Colonic mucosa (tissue), 4 donors: ENCODE measurements around the gene CFAP97D2. TPM values are rescaled to one million over a fixed set of nuclear protein-coding genes. Genes with fewer than 3 reads are reported as not detected.
A peak's percentile ranks its signal among the peaks of the same experiment; 100 is the strongest.

Experiments
- DNase-seq: peaks from one replicate; pipeline ENCODE4 v3.0.0-alpha.2; 2020
- H3K27ac ChIP-seq: fragments of 200-600 bp; one replicate; pipeline ENCODE4 v1.8.0; 2021
- H3K27me3 ChIP-seq: fragments of 200-600 bp; one replicate; pipeline ENCODE4 v1.8.0; 2021
- H3K36me3 ChIP-seq: fragments of 200-600 bp; one replicate; pipeline ENCODE4 v1.8.0; 2021
- H3K4me1 ChIP-seq: fragments of 200-600 bp; one replicate; pipeline ENCODE4 v1.8.0; 2021; ENCODE audit warnings: mild to moderate bottlenecking
- H3K4me3 ChIP-seq: fragments of 200-600 bp; one replicate; pipeline ENCODE4 v1.8.0; 2021
- H3K9ac ChIP-seq, 2 donors: one replicate each; pipeline ENCODE4 v1.7.0; 2013; ENCODE audit warnings: control low read depth in 2 of 2, low read depth in 2 of 2, low read length in 2 of 2
- H3K9me3 ChIP-seq: fragments of 200-600 bp; one replicate; pipeline ENCODE4 v1.8.0; 2021
- CTCF ChIP-seq: fragments of 200-600 bp; IDR thresholded peaks from one replicate; pipeline ENCODE4 v1.8.0; 2022; ENCODE audit warnings: antibody characterized with exemption, mild to moderate bottlenecking
- intact Hi-C: fragments of 100-400 bp; cut with DNase I; formaldehyde crosslinking; loops from one replicate; pipeline ENCODE4 v1.14.1; 2022
- total RNA-seq, 2 donors: library from RNA; stranded (reverse); fragmentation: NEBNext Ultra II Directional in 1 of 2; extraction: Animal tissue kit (Norgen Biotek cat#: 25700) in 1 of 2; gene quantifications; one replicate each; pipeline ENCODE4 v1.2.1, GENCODE V29; 2021
- donor health status: healthy.
- donor health status: DM: no; HTN: no; CAD: no.
- donor health status: DM: no; HTN: no; CAD: no.

The CFAP97D2 gene
- total RNA-seq, 2 donors from 2014 or later: not detected

GRCh38 chr13:114142640-114143490, 36.2 kb upstream of the CFAP97D2 start:
- H3K4me3 ChIP-seq: no peak overlapping the region
- DNase-seq: peak; percentile 69
- intact Hi-C loops: no loop called here
- H3K4me1 ChIP-seq: peaks cover 11% of the 10 kb centered on the region
- H3K27ac ChIP-seq: peak overlapping the region; percentile 57
- no peak for TF ChIP-seq CTCF
- peak overlapping the region in 1 of 2 donors; percentile 19 for H3K9ac ChIP-seq
- H3K36me3 ChIP-seq: no peaks in the 10 kb centered on the region
- no peaks in the 10 kb centered on the region for H3K9me3 ChIP-seq
- no peaks in the 10 kb centered on the region for H3K27me3 ChIP-seq

DNA sequence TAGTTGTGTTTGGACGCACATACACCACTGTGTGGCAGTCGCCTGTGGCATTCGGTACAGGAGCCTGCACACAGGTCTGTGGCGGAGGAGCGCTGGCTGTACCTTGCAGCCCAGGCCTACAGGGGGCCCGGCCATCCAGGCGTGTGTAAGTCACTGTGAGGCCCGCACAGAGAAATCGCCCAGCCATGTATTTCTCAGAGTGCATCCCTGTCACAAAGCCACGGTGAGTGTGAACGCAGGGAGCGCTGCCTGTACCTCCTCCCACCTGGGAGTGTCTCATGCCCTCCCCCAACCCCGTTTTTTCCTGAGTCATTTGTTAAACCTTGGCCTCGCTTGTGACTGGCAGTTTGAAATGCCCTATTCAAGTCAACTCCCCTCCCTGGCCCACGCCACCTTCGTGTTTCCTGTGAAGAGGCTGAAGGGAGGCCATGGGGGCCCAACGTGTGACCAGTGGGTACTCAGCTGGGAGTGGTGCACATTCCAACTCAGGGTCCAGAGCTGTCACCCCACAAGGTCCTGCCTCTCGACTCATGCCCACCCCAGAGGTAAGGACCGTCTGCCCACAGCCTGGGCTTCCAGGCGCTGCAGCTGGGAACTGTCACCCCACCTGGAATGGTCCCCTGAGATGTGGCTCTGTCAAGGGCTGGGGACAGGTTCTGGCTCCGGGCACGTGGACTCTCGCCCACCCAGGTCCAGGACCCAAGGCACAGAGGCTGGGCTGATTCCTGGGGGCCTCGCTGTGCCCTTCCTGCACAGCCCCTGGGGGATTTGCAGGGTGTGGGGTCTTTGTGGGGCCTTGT, 35.1 kb upstream of the CFAP97D2 start:
- H3K27me3 ChIP-seq: no peaks in the 10 kb centered on the region
- peaks cover 11% of the 10 kb centered on the region for H3K4me1 ChIP-seq
- peak overlapping the region in 1 of 2 donors; percentile 40 for H3K9ac ChIP-seq
- H3K36me3 ChIP-seq: no peaks in the 10 kb centered on the region
- intact Hi-C loops: no loop called here
- H3K4me3 ChIP-seq: no peak overlapping the region
- no peaks in the 10 kb centered on the region for H3K9me3 ChIP-seq
- no peak for TF ChIP-seq CTCF
- no peak for DNase-seq
- H3K27ac ChIP-seq: peak overlapping the region; percentile 57

DNA sequence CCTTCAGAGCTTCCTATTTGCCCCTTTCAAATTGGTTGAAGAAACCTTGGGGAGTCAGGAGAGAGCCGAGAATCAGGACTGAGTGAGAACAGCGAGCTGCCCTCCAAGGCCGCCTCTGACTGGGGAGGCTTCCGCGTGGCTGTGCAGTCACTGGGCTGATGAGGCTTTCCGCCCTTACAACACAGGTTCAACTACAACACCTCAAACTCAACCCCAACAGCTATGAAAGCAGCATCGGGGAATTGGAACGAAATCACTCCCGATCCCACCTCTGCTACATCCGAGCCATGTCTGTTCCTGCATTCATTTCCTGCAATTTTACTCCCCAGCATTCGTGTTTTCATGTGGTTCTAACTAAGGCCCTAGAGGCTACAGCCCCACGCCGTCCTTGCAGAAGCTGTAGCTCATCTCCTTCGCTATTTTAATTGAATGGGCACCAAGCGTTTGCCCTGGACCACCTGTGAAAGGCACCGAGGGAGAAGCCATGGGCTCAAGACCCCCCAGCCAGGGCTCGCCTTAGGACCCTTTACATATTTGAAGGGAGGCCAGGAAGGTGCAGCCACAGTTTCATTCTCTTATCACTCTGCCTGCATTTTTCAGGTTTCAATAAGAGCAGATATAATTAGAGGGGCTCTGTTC, 34.3 kb upstream of the CFAP97D2 start:
- DNase-seq: no peak
- no peak overlapping the region for H3K9ac ChIP-seq
- H3K9me3 ChIP-seq: no peaks in the 10 kb centered on the region
- H3K4me1 ChIP-seq: peaks cover 11% of the 10 kb centered on the region
- intact Hi-C loops: no loop called here
- no peak for TF ChIP-seq CTCF
- H3K36me3 ChIP-seq: no peaks in the 10 kb centered on the region
- no peak overlapping the region for H3K4me3 ChIP-seq
- no peaks in the 10 kb centered on the region for H3K27me3 ChIP-seq
- H3K27ac ChIP-seq: no peak overlapping the region

DNA sequence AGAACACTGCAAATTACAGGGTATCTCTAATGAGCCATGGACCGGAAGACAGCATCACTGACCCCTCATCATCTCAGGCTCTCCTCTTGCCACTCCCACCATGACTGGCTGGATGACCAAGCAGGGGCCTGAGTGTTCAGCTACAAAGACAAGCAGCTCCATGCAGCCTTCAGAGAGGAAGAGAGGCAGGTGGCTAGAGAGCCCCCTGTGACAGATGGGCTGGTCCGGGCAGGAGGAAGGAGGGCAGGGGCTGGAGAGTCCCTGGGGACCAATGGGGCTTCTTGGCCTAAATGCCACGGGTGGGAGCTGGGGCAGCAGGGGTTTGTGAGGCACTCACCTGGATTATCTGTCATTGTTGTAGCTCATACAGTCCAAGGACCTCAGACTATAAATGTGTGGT, 33.8 kb upstream of the CFAP97D2 start:
- Histone ChIP-seq H3K4me3 (no peak overlapping the region), H3K4me1 (peaks cover 11% of the 10 kb centered on the region), H3K27ac (no peak overlapping the region), H3K9me3 (no peaks in the 10 kb centered on the region), H3K9ac (no peak overlapping the region), H3K27me3 (no peaks in the 10 kb centered on the region), H3K36me3 (no peaks in the 10 kb centered on the region)
- TF ChIP-seq CTCF: no peak
- no peak for DNase-seq
- intact Hi-C loops: no loop called here

- no peak for TF ChIP-seq CTCF
- Histone ChIP-seq H3K4me3 (no peak overlapping the region), H3K36me3 (no peaks in the 10 kb centered on the region), H3K27ac (no peak overlapping the region), H3K4me1 (peaks cover 11% of the 10 kb centered on the region), H3K9me3 (no peaks in the 10 kb centered on the region), H3K9ac (no peak overlapping the region), H3K27me3 (no peaks in the 10 kb centered on the region)
- DNase-seq: no peak
- intact Hi-C loops: no loop called here
Observed at GRCh38 chr13:114145722-114146121, 33.3 kb upstream of the CFAP97D2 start.
